CD4-positive, alpha-beta T cell treated with Interleukin-17A for 1 hour (primary cell): ENCODE results near the gene UBE2O.

Source experiments
- DNase-seq: peaks from one replicate; pipeline ENCODE4 v3.0.0-alpha.2; 2020

Gene UBE2O

DNA sequence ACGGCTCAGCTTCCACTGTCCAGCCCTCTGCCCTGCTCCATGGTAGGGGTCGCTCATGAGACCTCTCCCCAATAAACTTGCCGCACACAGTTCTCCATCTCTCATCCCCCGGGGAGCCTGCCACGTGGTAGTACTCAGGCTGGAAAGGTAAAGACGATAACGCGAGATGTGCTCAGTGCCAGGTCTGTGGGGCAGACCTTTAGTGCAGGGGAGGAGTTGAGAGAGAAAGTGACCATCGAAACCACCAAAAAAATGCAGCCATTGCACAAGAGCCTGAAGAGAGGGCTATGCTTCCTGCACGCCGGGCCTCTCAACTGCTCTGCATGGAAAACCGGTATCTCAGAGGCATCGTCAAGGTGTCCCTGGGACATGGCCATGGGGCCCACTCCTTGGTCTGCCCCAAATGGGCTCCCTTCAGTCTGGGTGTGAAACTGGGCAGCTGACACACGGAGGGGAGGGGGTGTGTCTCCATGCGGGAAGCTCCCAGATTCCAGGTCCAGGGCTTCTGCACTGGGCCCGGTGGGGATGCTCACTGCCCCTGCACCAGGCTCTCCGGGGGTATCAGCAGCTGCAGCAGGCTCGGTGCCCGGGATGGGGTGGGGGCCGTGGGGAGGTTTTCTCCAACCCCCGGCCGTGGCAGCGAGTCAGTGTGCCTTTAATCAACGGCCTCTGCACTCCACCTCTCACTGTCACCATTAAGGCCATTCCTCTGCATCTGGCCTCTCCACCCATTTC, 9.8 kb upstream of the UBE2O start:
- DNase-seq, result no peak

DNA sequence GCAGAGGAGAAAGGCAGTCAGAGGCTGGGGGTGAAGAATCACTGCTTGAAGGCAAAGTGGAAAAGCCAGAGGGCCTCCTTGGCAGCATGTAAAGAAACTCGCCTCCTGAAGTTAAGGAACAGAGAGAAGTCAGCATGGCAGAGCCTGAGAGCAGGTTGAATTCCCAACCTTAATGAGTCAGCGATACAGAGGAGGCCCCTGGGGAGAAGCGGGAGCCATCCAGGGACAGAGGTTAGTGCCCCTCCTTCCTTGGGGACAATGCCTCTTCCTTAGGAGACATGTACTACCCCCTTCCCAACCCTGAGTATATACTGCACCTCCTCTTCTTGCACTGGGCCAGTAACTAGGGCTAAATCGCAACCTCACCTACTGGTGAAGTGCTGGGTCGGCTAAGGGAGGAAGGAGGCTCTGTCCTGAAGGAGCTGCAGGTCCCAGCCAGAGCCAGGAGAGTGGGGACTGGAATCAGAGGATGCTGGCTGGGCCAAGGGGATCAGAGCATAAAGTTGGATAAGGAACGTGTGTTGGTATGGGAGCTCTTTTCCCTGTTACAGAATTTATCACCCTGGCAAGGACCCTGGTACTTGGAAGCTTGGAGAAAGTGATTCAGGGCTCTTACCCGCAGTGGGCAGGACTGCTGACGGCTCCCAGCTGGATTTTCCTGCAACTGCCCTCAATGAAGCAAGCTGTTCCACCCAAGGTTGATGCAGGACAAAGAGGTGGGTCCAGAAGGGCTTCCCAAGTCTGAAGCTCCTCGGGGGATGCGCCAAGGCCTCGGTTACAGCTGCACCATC, 9.0 kb upstream of the UBE2O start:
- no peak for DNase-seq

DNA sequence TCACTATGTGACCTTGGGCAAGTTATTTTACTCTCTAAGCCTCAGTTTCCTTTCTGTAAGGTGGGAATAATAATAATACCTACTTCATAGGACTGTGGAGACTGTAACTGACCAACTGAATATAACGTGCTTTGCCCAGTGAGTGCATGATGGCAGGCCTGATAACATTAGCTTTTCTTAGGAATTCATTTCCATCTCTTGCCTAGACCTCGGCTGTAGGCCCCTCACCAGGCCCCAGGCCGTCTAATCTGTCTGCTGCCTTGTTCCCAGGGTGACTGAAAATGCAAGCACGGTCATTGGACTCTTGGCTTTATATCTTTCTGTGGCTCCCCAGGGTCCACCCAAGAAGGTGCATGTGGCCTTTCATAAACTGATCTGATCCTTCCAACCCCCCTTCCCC, 6.7 kb upstream of the UBE2O start:
- DNase-seq, result no peak

DNA sequence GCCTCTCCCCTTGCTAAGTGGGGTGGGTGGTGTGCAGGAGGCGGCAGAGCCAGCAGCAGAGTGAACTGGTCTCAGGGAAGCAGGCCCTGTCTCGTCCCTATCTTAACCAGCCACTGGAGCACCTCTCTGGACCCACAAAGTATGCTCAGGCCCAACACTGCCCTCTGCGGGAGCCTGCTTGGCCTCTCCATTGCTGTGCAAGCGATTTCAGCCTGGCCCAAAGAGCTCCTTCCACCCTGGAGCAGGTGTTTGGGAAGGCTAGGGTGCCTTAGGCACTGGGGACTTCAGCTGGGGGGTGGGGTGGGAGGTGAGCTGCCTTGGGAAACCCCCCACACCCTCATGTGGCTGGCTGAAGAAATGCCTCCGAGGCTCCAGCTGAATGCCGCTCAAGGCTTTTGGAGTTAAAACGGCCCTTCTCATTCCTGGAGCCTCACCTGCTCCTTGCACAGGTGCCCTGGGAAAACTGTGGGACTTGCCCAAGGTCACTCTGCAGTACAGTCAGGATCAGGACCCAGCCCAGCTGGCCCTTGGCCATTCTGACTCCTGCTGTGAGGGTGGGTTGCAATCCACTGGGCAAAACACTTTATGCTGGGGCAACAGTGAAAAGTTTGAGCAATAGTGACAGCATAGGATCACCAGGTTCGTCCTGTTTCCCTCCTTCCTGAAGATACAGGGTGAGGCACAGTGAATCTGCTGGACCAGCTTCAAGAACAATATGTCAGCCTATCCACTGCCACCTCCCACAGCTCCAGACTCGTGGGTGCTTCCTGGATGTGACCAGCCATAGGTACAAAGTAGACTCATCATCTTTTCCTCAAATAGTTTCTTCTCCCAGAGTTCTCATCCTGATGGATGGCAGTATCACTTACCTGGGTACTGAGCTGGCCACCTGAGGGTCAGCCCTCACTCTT, 5.9 kb upstream of the UBE2O start:
- no peak for DNase-seq

GRCh38 chr17:76453431-76453743, 435 bp upstream of the UBE2O start:
- no peak for DNase-seq

- peak; percentile 23 for DNase-seq
Observed at GRCh38 chr17:76452127-76452659, 759 bp downstream of the UBE2O start.

DNA sequence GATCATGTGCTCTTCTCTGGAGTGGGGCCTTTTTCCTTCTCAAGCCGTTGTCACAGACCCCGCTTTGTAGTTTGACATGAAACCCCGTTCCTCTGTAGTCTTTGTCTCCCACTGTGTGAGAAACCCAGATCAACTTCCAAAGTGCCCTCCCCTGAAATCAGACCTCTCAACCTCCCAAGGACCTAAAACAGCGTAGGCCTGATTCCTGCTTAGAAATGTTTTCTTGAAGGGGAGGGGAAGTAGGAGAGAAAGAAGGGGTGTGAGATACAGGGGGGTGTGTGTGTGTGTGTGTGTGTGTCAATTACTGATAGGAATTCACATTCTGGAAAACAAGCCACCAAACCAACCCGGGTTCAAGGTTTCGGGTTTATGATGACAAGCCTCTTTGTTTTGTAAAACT, 1.4 kb downstream of the UBE2O start:
- DNase-seq, result no peak

DNA sequence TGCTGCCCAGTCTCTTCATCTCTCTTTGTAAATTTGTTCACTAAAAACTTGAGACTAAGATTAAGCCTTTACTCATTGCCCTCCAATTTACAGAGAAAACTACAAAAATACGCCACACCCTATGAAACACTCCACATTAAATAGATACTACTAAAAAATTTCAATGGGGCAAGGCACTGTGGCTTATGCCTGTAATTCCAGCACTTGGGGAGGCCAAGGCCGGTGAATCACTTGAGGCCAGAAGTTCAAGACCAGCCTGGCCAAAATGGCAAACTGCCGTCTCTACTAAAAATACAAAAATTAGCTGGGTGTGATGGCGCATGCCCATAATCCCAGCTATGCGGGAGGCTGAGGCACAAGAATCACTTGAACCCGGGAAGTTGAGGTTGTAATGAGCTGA, 3.8 kb downstream of the UBE2O start:
- no peak for DNase-seq

DNA sequence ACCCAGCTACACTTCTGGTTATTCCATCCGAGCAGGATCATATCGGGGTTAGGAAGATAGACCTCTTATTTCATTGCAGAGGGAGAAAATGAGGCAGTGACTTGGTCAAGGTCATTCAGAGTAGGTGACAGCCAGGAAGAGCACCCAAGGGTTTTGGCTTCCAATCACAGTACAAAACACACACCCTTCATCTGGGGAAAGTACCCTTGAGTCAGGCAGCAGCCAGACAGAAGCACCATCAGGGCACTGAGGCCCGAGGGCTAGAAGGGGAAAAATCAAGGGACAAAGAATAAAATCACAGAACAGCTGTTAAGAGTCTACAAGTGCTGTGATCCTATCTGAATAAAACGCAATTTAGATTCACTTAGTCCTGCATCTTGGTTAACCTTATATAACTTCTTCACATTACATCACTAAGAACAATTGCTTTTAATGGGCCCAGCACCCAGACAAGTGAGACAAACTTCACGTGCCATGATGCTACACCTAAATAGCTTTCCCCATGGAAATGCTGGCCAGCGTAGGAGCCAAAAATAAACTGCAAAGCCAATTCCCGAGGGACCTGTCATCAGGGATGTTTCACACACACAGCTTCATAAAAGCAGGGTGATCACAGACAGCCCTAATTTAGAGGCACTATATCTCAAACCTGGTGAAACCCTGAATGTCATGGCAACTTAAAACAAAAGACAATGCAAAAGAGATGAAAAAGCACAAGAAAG, 4.9 kb downstream of the UBE2O start:
- DNase-seq, result no peak

DNA sequence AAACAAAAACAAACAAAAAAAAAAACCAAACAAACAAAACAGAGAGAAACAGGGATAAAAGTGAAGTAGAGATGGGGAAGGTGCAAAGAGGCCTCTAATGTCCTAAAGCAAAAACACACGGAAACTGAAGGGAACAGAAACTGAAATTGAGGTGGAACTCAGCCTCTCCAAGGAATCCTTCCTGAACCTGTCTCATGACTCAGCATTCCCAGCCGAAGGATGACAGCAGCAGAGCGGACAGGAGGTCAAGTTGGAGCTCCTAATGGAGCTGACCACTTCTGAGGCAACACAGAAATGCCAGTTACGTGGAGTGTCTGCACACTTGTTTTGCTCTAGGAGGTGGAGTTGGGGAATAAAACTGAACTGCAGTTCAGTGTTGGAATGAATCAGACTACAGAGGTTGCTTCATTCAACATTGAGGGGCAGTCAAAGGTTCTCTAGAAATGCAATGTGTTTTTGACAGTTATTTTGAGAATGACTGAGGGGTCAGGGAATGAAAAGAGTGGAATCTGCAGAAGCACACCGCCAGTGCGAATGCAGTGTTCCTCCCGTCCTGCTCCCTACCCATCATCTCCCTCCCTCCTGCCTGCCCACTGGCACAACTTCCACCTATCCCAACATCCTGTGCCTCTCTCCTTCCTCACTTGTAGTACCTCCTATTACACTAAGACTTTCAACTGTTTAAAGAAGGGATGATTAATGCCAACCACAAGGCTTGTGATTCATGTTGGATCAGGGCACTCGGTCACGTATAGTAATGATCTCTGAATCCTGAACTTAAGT, 6.3 kb downstream of the UBE2O start:
- no peak for DNase-seq

DNA sequence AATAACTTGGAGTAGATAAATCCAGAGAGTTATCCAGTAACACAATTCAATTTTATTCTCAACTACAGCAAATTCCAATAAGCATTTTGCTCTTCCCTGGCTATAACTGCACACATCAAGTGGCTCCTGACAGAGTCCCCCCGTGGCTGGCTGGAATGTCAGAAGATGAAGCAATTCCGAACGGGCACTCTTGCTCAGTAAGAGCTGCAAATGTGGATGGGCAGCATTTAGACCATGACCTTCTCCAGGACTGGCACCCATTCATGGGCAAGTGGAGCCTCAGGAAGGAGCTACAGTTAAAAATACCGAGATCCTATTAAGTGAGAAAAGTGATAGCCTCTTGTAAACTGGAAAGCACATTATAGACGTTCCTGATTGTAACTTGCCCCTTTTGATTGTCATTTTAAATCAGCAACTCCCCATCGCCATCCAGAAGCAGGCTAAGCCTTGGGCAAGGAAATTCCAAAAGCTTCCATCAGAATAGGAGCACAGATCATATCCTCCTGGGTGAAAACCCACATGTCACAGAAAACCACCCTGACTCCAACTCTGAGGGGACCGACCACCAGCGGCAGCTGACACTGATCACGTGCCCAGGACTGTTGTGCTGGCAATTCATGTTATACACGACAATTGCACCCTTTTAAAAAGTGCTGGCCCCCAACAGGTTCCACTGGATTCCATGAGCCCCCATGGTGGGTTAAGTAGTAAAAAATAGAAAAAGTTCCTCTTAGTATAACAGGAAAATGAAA, 7.1 kb downstream of the UBE2O start:
- no peak for DNase-seq

DNA sequence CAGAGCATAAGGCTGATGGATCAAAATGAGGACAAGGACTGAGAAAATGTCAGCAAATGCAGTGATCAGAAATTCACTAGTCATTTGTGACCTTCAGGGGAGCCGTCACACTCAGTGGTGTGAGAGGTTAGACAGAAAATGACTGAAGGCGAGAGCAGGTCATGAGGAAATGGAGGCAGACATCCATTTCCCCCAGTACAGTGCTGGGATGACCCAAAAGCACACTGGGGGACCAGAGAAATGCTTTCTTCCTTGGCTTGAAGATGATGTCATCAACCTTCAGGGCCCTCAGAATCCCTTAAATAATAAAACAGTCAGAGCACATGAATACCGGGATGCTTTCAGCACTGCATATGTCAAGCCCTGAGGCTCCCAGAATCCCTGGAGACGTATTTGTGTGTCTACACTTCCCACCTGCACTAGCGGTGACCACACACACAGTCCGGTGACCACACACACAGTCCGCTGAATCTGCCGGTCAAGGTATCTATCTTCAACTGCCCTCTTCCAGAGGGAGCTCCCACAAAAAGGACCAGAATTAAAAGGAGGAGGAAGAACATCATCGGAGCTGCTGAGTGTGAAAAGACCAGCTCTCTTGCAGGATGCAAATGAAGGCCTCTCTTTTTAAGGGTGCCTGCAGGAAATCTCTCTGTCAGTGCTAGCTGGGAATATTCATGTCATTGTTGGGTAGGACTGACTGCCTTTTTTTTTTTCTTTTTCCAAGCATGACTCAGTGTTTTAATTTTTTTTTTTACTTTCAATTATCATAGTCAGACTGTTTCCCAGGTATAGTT, 8.2 kb downstream of the UBE2O start:
- DNase-seq, result no peak

DNA sequence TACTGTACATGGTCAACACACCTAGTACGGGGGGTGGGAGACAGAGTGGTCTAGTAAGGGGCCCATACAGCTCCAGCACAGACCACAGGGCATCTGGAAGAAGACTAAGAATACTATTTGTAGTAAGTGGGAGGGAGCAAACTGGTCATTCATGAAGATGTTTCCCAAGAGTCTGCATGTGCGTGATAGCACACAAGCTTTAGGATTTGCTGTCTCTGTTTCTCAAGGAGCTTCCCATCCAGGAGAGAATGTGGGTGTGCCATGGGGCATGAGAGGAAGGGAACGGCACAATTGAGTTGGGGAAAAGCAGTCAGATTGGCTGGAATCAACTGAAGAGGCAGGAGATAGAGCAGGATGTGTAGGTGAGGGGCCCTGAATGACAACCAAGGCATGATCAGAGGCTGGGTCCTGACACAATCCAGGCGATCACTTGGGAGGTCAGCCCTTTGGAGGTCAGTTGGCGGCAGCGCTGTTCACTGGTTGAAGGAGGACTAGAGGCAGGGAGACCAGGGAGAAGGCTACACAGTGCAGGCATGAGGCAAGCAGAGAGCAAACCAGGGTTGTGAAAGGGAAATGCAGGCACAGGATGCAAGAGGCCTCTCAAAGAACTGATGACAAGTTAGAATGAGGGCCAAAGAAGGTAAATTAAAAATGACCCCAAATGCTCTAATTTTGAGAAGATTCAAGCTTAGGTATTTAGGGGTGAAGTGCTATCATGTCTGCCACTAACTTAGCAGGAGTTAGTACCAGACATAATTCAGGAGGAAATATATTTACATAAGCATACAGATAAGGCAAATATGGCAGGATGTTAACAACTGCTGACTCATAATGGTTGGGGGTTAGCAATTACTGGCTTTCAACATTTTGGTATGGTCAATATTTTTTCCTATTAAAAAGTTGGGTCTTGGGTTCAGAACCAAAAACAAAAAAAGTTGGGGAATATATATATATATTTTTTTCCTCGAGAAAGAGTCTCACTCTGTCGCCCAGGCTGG, 10.3 kb downstream of the UBE2O start:
- DNase-seq, result no peak

GRCh38 chr17:76441686-76442340, 11.1 kb downstream of the UBE2O start:
- DNase-seq, result no peak

DNA sequence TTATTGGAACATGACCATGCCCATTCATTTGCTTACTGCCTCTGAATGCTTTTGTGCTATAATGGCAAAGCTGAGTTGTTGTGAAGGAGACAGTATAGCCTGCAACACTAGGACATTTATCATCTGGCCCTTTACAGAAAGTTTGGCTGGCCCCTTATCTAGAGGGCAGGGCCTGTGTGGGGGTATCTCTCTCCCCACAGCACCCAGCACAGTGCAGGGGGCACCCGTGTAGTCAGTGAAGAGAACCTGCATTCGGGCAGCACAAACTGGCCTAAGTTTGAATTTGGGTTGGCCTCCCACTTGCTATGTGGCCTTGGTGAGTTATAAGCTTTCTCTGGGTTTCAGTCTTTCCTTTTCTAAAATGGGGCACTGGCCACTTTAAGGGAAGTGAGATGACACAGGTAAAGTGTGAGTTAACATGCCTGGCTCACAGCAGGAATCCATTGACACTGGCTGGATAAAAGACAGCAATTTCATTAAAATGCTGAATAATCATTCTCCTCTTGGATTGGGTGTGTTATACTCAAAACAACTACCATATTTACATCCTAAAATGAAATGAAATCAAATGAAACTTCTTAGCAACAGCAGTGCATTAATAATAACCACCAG, 12.1 kb downstream of the UBE2O start:
- DNase-seq, result no peak

DNA sequence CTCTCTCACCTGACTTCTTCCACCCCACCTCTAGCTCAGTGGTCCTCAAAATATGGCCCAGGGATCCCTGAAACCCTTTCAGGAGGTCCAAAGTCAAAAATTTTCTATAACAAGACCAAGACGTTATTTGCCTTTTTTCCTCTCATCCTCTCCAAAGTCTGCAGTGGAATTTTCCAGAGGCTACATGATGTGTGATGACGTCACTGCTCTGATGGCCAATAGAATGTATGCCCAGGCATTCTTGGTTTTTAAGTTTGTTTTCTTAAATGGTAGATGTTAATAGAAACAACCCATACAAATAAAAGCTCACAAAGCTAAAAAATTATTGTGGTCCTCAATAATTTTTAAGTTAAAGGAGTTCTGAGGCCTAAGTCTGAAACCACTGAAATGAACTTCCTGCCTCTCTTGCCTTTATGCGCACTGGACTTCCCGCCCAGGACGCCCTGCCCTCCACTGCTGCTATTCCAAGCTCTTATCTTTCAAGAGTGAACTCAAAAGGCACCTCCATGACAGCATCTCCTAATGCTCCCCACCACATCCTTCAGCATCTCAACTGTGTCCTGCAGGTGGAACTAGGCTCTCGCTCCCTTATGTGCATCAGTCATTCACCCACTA, 13.5 kb downstream of the UBE2O start:
- DNase-seq, result no peak

DNA sequence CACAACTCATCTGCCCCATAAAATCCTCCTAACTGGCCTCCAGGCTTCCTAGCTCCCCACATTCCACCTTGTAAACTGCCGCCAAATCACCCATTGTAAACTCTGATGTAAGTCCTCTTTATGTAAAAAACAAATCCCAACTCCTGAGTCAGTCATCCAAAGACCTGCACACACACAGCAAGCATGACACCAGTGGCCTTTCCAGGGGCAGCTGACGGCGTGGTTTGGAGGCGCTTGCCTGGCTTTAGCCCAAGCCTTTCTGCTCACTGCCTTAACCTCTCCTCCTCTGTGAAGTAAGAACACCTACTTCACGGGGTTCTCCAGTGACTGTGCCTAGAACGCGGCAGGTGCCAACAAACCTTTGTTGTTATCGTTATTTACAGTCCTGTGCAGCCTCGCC, 14.0 kb downstream of the UBE2O start:
- no peak for DNase-seq
